Midbrain (tissue), 1 donor: ENCODE results near the gene PSMB3.
A peak's percentile ranks its signal among the peaks of the same experiment; 100 is the strongest.
"Not testable (repeated sequence)": the region's sequence is repeated elsewhere in the genome, so short reads cannot be mapped to it uniquely, and the experiment has no call there.

Source experiments
- DNase-seq: peaks from one replicate; lab custom pipeline; 2025; lab: John Stamatoyannopoulos, UW

The PSMB3 gene

GRCh38 chr17:38749223-38750043 is 3.1 kb upstream of the PSMB3 start:
- no peak for DNase-seq

GRCh38 chr17:38750044-38750311 is 2.6 kb upstream of the PSMB3 start:
- DNase-seq = no peak

GRCh38 chr17:38750312-38751121 is 2.0 kb upstream of the PSMB3 start:
- no peak for DNase-seq

- DNase-seq = no peak
Observed at GRCh38 chr17:38751144-38751807, 1.3 kb upstream of the PSMB3 start.

GRCh38 chr17:38751808-38752307 is 683 bp upstream of the PSMB3 start:
- DNase-seq = peak; percentile 58

- no peak for DNase-seq
Observed at GRCh38 chr17:38753071-38753506, 548 bp downstream of the PSMB3 start.

GRCh38 chr17:38761612-38762011 is 9.1 kb downstream of the PSMB3 start:
- DNase-seq = no peak

- no peak for DNase-seq
Observed at GRCh38 chr17:38762231-38762630, 9.7 kb downstream of the PSMB3 start.

GRCh38 chr17:38766341-38766740 is 13.8 kb downstream of the PSMB3 start:
- DNase-seq = no peak

GRCh38 chr17:38768417-38768816 is 15.9 kb downstream of the PSMB3 start:
- DNase-seq = no peak

- DNase-seq = no peak
Observed at GRCh38 chr17:38773258-38773657, 20.7 kb downstream of the PSMB3 start.

GRCh38 chr17:38777641-38778250 is 25.2 kb downstream of the PSMB3 start:
- no peak for DNase-seq

- DNase-seq = no peak
Observed at GRCh38 chr17:38779965-38780752, 27.6 kb downstream of the PSMB3 start.

GRCh38 chr17:38783227-38783626 is 30.7 kb downstream of the PSMB3 start:
- no peak for DNase-seq

GRCh38 chr17:38786372-38786771 is 33.8 kb downstream of the PSMB3 start:
- no peak for DNase-seq

GRCh38 chr17:38787999-38788398 is 35.5 kb downstream of the PSMB3 start:
- not testable (repeated sequence) for DNase-seq

- no peak for DNase-seq
Observed at GRCh38 chr17:38789185-38789584, 36.6 kb downstream of the PSMB3 start.

GRCh38 chr17:38790148-38790707 is 37.7 kb downstream of the PSMB3 start:
- DNase-seq = not testable (repeated sequence)

GRCh38 chr17:38791162-38791561 is 38.6 kb downstream of the PSMB3 start:
- DNase-seq = no peak

GRCh38 chr17:38794221-38794620 is 41.7 kb downstream of the PSMB3 start:
- DNase-seq = no peak
